Rectal smooth muscle tissue (tissue), 1 donor: ENCODE results near the gene NFIA.

Experiments used
- H3K27ac ChIP-seq: one replicate; pipeline ENCODE4 v1.7.0; 2013; ENCODE audit warnings: low read depth, low read length, inconsistent platforms
- H3K27me3 ChIP-seq: one replicate; pipeline ENCODE4 v1.7.0; 2013; ENCODE audit warnings: low read length; ENCODE audit not compliant: control insufficient read depth, insufficient read depth
- H3K36me3 ChIP-seq: one replicate; pipeline ENCODE4 v1.7.0; 2013; ENCODE audit warnings: low read length; ENCODE audit not compliant: control insufficient read depth, insufficient read depth
- H3K4me1 ChIP-seq: one replicate; pipeline ENCODE4 v1.7.0; 2013; ENCODE audit warnings: low read length; ENCODE audit not compliant: control insufficient read depth, insufficient read depth
- H3K4me3 ChIP-seq: one replicate; pipeline ENCODE4 v1.7.0; 2013; ENCODE audit warnings: low read length
- H3K9ac ChIP-seq: one replicate; pipeline ENCODE4 v1.7.0; 2013; ENCODE audit warnings: low read length

NFIA gene

GRCh38 chr1:61282387-61282786, 200.0 kb downstream of the NFIA start:
- H3K27ac ChIP-seq, result no peak overlapping the region
- no peaks in the 10 kb centered on the region for H3K36me3 ChIP-seq
- H3K4me1 ChIP-seq, result peaks cover 6% of the 10 kb centered on the region

GRCh38 chr1:61284248-61284854, 202.0 kb downstream of the NFIA start:
- Histone ChIP-seq H3K27ac (no peak overlapping the region), H3K36me3 (no peaks in the 10 kb centered on the region), H3K4me1 (peaks cover 6% of the 10 kb centered on the region), H3K27me3 (no peaks in the 10 kb centered on the region), H3K4me3 (no peak overlapping the region), H3K9ac (no peak overlapping the region)

More at GRCh38 chr1:61282387-61282786, 200.0 kb downstream of the NFIA start:
- H3K9ac ChIP-seq, result no peak overlapping the region
- H3K4me3 ChIP-seq, result no peak overlapping the region
- H3K27me3 ChIP-seq, result no peaks in the 10 kb centered on the region

GRCh38 chr1:61284936-61285335, 202.6 kb downstream of the NFIA start:
- Histone ChIP-seq H3K4me3 (no peak overlapping the region), H3K27me3 (no peaks in the 10 kb centered on the region), H3K4me1 (peaks cover 2% of the 10 kb centered on the region), H3K9ac (no peak overlapping the region), H3K36me3 (no peaks in the 10 kb centered on the region), H3K27ac (no peak overlapping the region)

GRCh38 chr1:61285371-61285885, 203.1 kb downstream of the NFIA start:
- H3K4me3 ChIP-seq, result no peak overlapping the region
- H3K4me1 ChIP-seq, result no peaks in the 10 kb centered on the region
- no peak overlapping the region for H3K9ac ChIP-seq
- H3K27ac ChIP-seq, result no peak overlapping the region
- H3K36me3 ChIP-seq, result no peaks in the 10 kb centered on the region
- no peaks in the 10 kb centered on the region for H3K27me3 ChIP-seq

- Histone ChIP-seq H3K27ac (no peak overlapping the region), H3K4me3 (no peak overlapping the region), H3K36me3 (no peaks in the 10 kb centered on the region), H3K4me1 (no peaks in the 10 kb centered on the region), H3K9ac (no peak overlapping the region), H3K27me3 (no peaks in the 10 kb centered on the region)
Measured at GRCh38 chr1:61287014-61287413, 204.7 kb downstream of the NFIA start.

GRCh38 chr1:61287734-61288133, 205.4 kb downstream of the NFIA start:
- no peaks in the 10 kb centered on the region for H3K4me1 ChIP-seq
- H3K27me3 ChIP-seq, result no peaks in the 10 kb centered on the region
- no peak overlapping the region for H3K27ac ChIP-seq
- H3K36me3 ChIP-seq, result no peaks in the 10 kb centered on the region
- no peak overlapping the region for H3K9ac ChIP-seq
- no peak overlapping the region for H3K4me3 ChIP-seq

- no peak overlapping the region for H3K27ac ChIP-seq
- no peak overlapping the region for H3K9ac ChIP-seq
- H3K4me3 ChIP-seq, result no peak overlapping the region
- H3K27me3 ChIP-seq, result no peaks in the 10 kb centered on the region
- H3K4me1 ChIP-seq, result no peaks in the 10 kb centered on the region
- H3K36me3 ChIP-seq, result no peaks in the 10 kb centered on the region
Measured at GRCh38 chr1:61289232-61290098, 207.1 kb downstream of the NFIA start.

GRCh38 chr1:61290525-61290924, 208.2 kb downstream of the NFIA start:
- Histone ChIP-seq H3K36me3 (no peaks in the 10 kb centered on the region), H3K4me1 (no peaks in the 10 kb centered on the region), H3K4me3 (no peak overlapping the region), H3K9ac (no peak overlapping the region), H3K27ac (no peak overlapping the region), H3K27me3 (no peaks in the 10 kb centered on the region)

- Histone ChIP-seq H3K9ac (no peak overlapping the region), H3K27ac (no peak overlapping the region), H3K36me3 (no peaks in the 10 kb centered on the region), H3K4me1 (no peaks in the 10 kb centered on the region), H3K27me3 (no peaks in the 10 kb centered on the region), H3K4me3 (no peak overlapping the region)
Measured at GRCh38 chr1:61293197-61293596, 210.8 kb downstream of the NFIA start.

- no peak overlapping the region for H3K4me3 ChIP-seq
- H3K4me1 ChIP-seq, result no peaks in the 10 kb centered on the region
- H3K27me3 ChIP-seq, result no peaks in the 10 kb centered on the region
- no peak overlapping the region for H3K9ac ChIP-seq
- no peaks in the 10 kb centered on the region for H3K36me3 ChIP-seq
- no peak overlapping the region for H3K27ac ChIP-seq
Measured at GRCh38 chr1:61293986-61294504, 211.7 kb downstream of the NFIA start.

- H3K36me3 ChIP-seq, result no peaks in the 10 kb centered on the region
- no peaks in the 10 kb centered on the region for H3K4me1 ChIP-seq
- no peaks in the 10 kb centered on the region for H3K27me3 ChIP-seq
- no peak overlapping the region for H3K4me3 ChIP-seq
- H3K9ac ChIP-seq, result no peak overlapping the region
- H3K27ac ChIP-seq, result no peak overlapping the region
Measured at GRCh38 chr1:61294930-61295329, 212.6 kb downstream of the NFIA start.

- no peaks in the 10 kb centered on the region for H3K36me3 ChIP-seq
- H3K27me3 ChIP-seq, result no peaks in the 10 kb centered on the region
- H3K27ac ChIP-seq, result no peak overlapping the region
- no peak overlapping the region for H3K9ac ChIP-seq
- no peaks in the 10 kb centered on the region for H3K4me1 ChIP-seq
- no peak overlapping the region for H3K4me3 ChIP-seq
Measured at GRCh38 chr1:61295818-61296537, 213.6 kb downstream of the NFIA start.
